Measurements from ENCODE around the gene APOB. TPM values are rescaled to one million over a fixed set of nuclear protein-coding genes. Genes with fewer than 3 reads are reported as not detected.
"Not testable (repeated sequence)": the region's sequence is repeated elsewhere in the genome, so short reads cannot be mapped to it uniquely, and the experiment has no call there.

The APOB gene
- polyA plus RNA-seq, 4 donors, result 14.1 to 1,089 (median 138) TPM

GRCh38 chr2:21032338-21033236 is 11.3 kb downstream of the APOB start:
- Histone ChIP-seq H3K4me1 (ENCODE audit: control insufficient read depth in 3 of 3, insufficient read depth in 2 of 3, low read depth in 1 of 3, low read length in 2 of 3) (peaks cover 0 to 4% (median 0%) of the 10 kb centered on the region in 3 donors), H3K36me3 (ENCODE audit: control insufficient read depth in 3 of 3, insufficient read depth in 2 of 3, low read depth in 1 of 3, low read length in 3 of 3) (peaks cover 0 to 47% (median 35%) of the 10 kb centered on the region in 3 donors), H3K9me3 (ENCODE audit: control insufficient read depth in 2 of 2, insufficient read depth in 1 of 2, low read depth in 1 of 2, low read length in 1 of 2) (no peaks in the 10 kb centered on the region), H3K4me3 (ENCODE audit: low read depth in 1 of 3, low read length in 3 of 3) (no peak overlapping the region), H3K27me3 (ENCODE audit: control insufficient read depth in 3 of 3, insufficient read depth in 3 of 3, low read length in 3 of 3) (no peaks in the 10 kb centered on the region), H3K27ac (ENCODE audit: low read depth in 1 of 3, low read length in 2 of 3) (no peak overlapping the region)
- DNase-seq (no peak), FAIRE-seq (no peak)
- 88 to 94% (median 90%) methylated on average over 14 of the region's 14 CpGs for WGBS, 3 donors

- Histone ChIP-seq H3K27me3 (ENCODE audit: control insufficient read depth in 3 of 3, insufficient read depth in 3 of 3, low read length in 3 of 3) (no peaks in the 10 kb centered on the region), H3K4me3 (ENCODE audit: low read depth in 1 of 3, low read length in 3 of 3) (no peak overlapping the region), H3K4me1 (ENCODE audit: control insufficient read depth in 3 of 3, insufficient read depth in 2 of 3, low read depth in 1 of 3, low read length in 2 of 3) (no peaks in the 10 kb centered on the region), H3K9me3 (ENCODE audit: control insufficient read depth in 2 of 2, insufficient read depth in 1 of 2, low read depth in 1 of 2, low read length in 1 of 2) (no peaks in the 10 kb centered on the region), H3K36me3 (ENCODE audit: control insufficient read depth in 3 of 3, insufficient read depth in 2 of 3, low read depth in 1 of 3, low read length in 3 of 3) (peaks cover 0 to 41% (median 35%) of the 10 kb centered on the region in 3 donors), H3K27ac (ENCODE audit: low read depth in 1 of 3, low read length in 2 of 3) (no peak overlapping the region)
- WGBS, 3 donors, result 85 to 87% (median 87%) methylated on average over 4 of the region's 4 CpGs
- FAIRE-seq (no peak), DNase-seq (no peak)
These were observed 12.6 kb downstream of the APOB start for GRCh38 chr2:21030983-21031968.

GRCh38 chr2:21029519-21029918 is 14.4 kb downstream of the APOB start:
- FAIRE-seq (no peak), DNase-seq (no peak)
- 80 to 91% (median 81%) methylated on average over 2 of the region's 2 CpGs for WGBS, 3 donors
- H3K4me3 ChIP-seq (ENCODE audit: low read depth in 1 of 3, low read length in 3 of 3), result no peak overlapping the region
- H3K27ac ChIP-seq (ENCODE audit: low read depth in 1 of 3, low read length in 2 of 3), result no peak overlapping the region
- no peaks in the 10 kb centered on the region for H3K9me3 ChIP-seq (ENCODE audit: control insufficient read depth in 2 of 2, insufficient read depth in 1 of 2, low read depth in 1 of 2, low read length in 1 of 2)
- H3K36me3 ChIP-seq (ENCODE audit: control insufficient read depth in 3 of 3, insufficient read depth in 2 of 3, low read depth in 1 of 3, low read length in 3 of 3), result peaks cover 0 to 43% (median 32%) of the 10 kb centered on the region in 3 donors
- H3K4me1 ChIP-seq (ENCODE audit: control insufficient read depth in 3 of 3, insufficient read depth in 2 of 3, low read depth in 1 of 3, low read length in 2 of 3), result no peaks in the 10 kb centered on the region
- H3K27me3 ChIP-seq (ENCODE audit: control insufficient read depth in 3 of 3, insufficient read depth in 3 of 3, low read length in 3 of 3), result no peaks in the 10 kb centered on the region

- H3K9me3 ChIP-seq (ENCODE audit: control insufficient read depth in 2 of 2, insufficient read depth in 1 of 2, low read depth in 1 of 2, low read length in 1 of 2); H3K4me3 ChIP-seq (ENCODE audit: low read depth in 1 of 3, low read length in 3 of 3); H3K27me3 ChIP-seq (ENCODE audit: control insufficient read depth in 3 of 3, insufficient read depth in 3 of 3, low read length in 3 of 3); DNase-seq; H3K4me1 ChIP-seq (ENCODE audit: control insufficient read depth in 3 of 3, insufficient read depth in 2 of 3, low read depth in 1 of 3, low read length in 2 of 3); FAIRE-seq; H3K27ac ChIP-seq (ENCODE audit: low read depth in 1 of 3, low read length in 2 of 3): not testable (repeated sequence)
- peaks cover 0 to 45% (median 31%) of the 10 kb centered on the region in 3 donors for H3K36me3 ChIP-seq (ENCODE audit: control insufficient read depth in 3 of 3, insufficient read depth in 2 of 3, low read depth in 1 of 3, low read length in 3 of 3)
- 87 to 91% (median 90%) methylated on average over 5 of the region's 5 CpGs for WGBS, 3 donors
These were observed 14.9 kb downstream of the APOB start for GRCh38 chr2:21028951-21029350.

- no peaks in the 10 kb centered on the region for H3K4me1 ChIP-seq (ENCODE audit: control insufficient read depth in 3 of 3, insufficient read depth in 2 of 3, low read depth in 1 of 3, low read length in 2 of 3)
- H3K27ac ChIP-seq (ENCODE audit: low read depth in 1 of 3, low read length in 2 of 3), result no peak overlapping the region
- FAIRE-seq (no peak), DNase-seq (no peak)
- H3K36me3 ChIP-seq (ENCODE audit: control insufficient read depth in 3 of 3, insufficient read depth in 2 of 3, low read depth in 1 of 3, low read length in 3 of 3), result peaks cover 0 to 42% (median 27%) of the 10 kb centered on the region in 3 donors
- no peaks in the 10 kb centered on the region for H3K27me3 ChIP-seq (ENCODE audit: control insufficient read depth in 3 of 3, insufficient read depth in 3 of 3, low read length in 3 of 3)
- 86 to 90% (median 89%) methylated on average over 4 of the region's 4 CpGs for WGBS, 3 donors
- no peak overlapping the region for H3K4me3 ChIP-seq (ENCODE audit: low read depth in 1 of 3, low read length in 3 of 3)
- no peaks in the 10 kb centered on the region for H3K9me3 ChIP-seq (ENCODE audit: control insufficient read depth in 2 of 2, insufficient read depth in 1 of 2, low read depth in 1 of 2, low read length in 1 of 2)
These were observed 15.6 kb downstream of the APOB start for GRCh38 chr2:21028021-21028947.

- Histone ChIP-seq H3K36me3 (ENCODE audit: control insufficient read depth in 3 of 3, insufficient read depth in 2 of 3, low read depth in 1 of 3, low read length in 3 of 3) (peaks cover 0 to 45% (median 36%) of the 10 kb centered on the region in 3 donors), H3K9me3 (ENCODE audit: control insufficient read depth in 2 of 2, insufficient read depth in 1 of 2, low read depth in 1 of 2, low read length in 1 of 2) (no peaks in the 10 kb centered on the region), H3K27me3 (ENCODE audit: control insufficient read depth in 3 of 3, insufficient read depth in 3 of 3, low read length in 3 of 3) (no peaks in the 10 kb centered on the region), H3K4me3 (ENCODE audit: low read depth in 1 of 3, low read length in 3 of 3) (no peak overlapping the region), H3K27ac (ENCODE audit: low read depth in 1 of 3, low read length in 2 of 3) (no peak overlapping the region), H3K4me1 (ENCODE audit: control insufficient read depth in 3 of 3, insufficient read depth in 2 of 3, low read depth in 1 of 3, low read length in 2 of 3) (no peaks in the 10 kb centered on the region)
- DNase-seq (no peak), FAIRE-seq (no peak)
These were observed 17.2 kb downstream of the APOB start for GRCh38 chr2:21026479-21027282.

- H3K4me3 ChIP-seq (ENCODE audit: low read depth in 1 of 3, low read length in 3 of 3), result no peak overlapping the region
- FAIRE-seq, result no peak
- DNase-seq, result no peak
- no peaks in the 10 kb centered on the region for H3K4me1 ChIP-seq (ENCODE audit: control insufficient read depth in 3 of 3, insufficient read depth in 2 of 3, low read depth in 1 of 3, low read length in 2 of 3)
- H3K27ac ChIP-seq (ENCODE audit: low read depth in 1 of 3, low read length in 2 of 3), result no peak overlapping the region
- peaks cover 0 to 47% (median 41%) of the 10 kb centered on the region in 3 donors for H3K36me3 ChIP-seq (ENCODE audit: control insufficient read depth in 3 of 3, insufficient read depth in 2 of 3, low read depth in 1 of 3, low read length in 3 of 3)
- WGBS, 3 donors, result 89 to 92% (median 89%) methylated on average over 11 of the region's 11 CpGs
- no peaks in the 10 kb centered on the region for H3K9me3 ChIP-seq (ENCODE audit: control insufficient read depth in 2 of 2, insufficient read depth in 1 of 2, low read depth in 1 of 2, low read length in 1 of 2)
- H3K27me3 ChIP-seq (ENCODE audit: control insufficient read depth in 3 of 3, insufficient read depth in 3 of 3, low read length in 3 of 3), result no peaks in the 10 kb centered on the region
These were observed 18.0 kb downstream of the APOB start for GRCh38 chr2:21025690-21026478.
